GM19035 (cell line): ENCODE data around the gene FHIT.
"Not testable (repeated sequence)": the region's sequence is repeated elsewhere in the genome, so short reads cannot be mapped to it uniquely, and the experiment has no call there.

Experiments
- ATAC-seq: cut with Tn5 transposase; IDR thresholded peaks from one replicate; pipeline ENCODE4 v1.9.1; 2021; ENCODE audit not compliant: unreplicated experiment

Gene FHIT

GRCh38 chr3:61065451-61066011, 185.7 kb downstream of the FHIT start:
- ATAC-seq = no peak

GRCh38 chr3:61061092-61061723, 190.0 kb downstream of the FHIT start:
- no peak for ATAC-seq

- no peak for ATAC-seq
Observed at GRCh38 chr3:61060411-61060861, 190.8 kb downstream of the FHIT start.

GRCh38 chr3:61058836-61059235, 192.4 kb downstream of the FHIT start:
- ATAC-seq = no peak

- no peak for ATAC-seq
Observed at GRCh38 chr3:61057464-61057863, 193.8 kb downstream of the FHIT start.

- no peak for ATAC-seq
Observed at GRCh38 chr3:61055447-61055846, 195.8 kb downstream of the FHIT start.

- ATAC-seq = no peak
Observed at GRCh38 chr3:61053781-61054496, 197.3 kb downstream of the FHIT start.

- ATAC-seq = no peak
Observed at GRCh38 chr3:61052851-61053250, 198.4 kb downstream of the FHIT start.

GRCh38 chr3:61051666-61052065, 199.6 kb downstream of the FHIT start:
- ATAC-seq = no peak

GRCh38 chr3:61045169-61045568, 206.1 kb downstream of the FHIT start:
- ATAC-seq = not testable (repeated sequence)

GRCh38 chr3:61043156-61043555, 208.1 kb downstream of the FHIT start:
- ATAC-seq = no peak

GRCh38 chr3:61040618-61041017, 210.6 kb downstream of the FHIT start:
- ATAC-seq = no peak

GRCh38 chr3:61035573-61035972, 215.7 kb downstream of the FHIT start:
- no peak for ATAC-seq

GRCh38 chr3:61032991-61033390, 218.3 kb downstream of the FHIT start:
- no peak for ATAC-seq

GRCh38 chr3:61031503-61031902, 219.7 kb downstream of the FHIT start:
- no peak for ATAC-seq

- no peak for ATAC-seq
Observed at GRCh38 chr3:61030469-61031035, 220.7 kb downstream of the FHIT start.

GRCh38 chr3:61029194-61029593, 222.1 kb downstream of the FHIT start:
- no peak for ATAC-seq

- no peak for ATAC-seq
Observed at GRCh38 chr3:61018807-61019206, 232.4 kb downstream of the FHIT start.

- ATAC-seq = not testable (repeated sequence)
Observed at GRCh38 chr3:61017028-61017427, 234.2 kb downstream of the FHIT start.

GRCh38 chr3:61015859-61016258, 235.4 kb downstream of the FHIT start:
- no peak for ATAC-seq

- no peak for ATAC-seq
Observed at GRCh38 chr3:61015408-61015807, 235.8 kb downstream of the FHIT start.

- no peak for ATAC-seq
Observed at GRCh38 chr3:61008998-61009380, 242.3 kb downstream of the FHIT start.
